ENCODE data around the gene C8G. TPM values are rescaled to one million over a fixed set of nuclear protein-coding genes. Genes with fewer than 3 reads are reported as not detected.

C8G gene
- total RNA-seq, 1 experiment from 2014 or later, result 0.85 TPM

DNA sequence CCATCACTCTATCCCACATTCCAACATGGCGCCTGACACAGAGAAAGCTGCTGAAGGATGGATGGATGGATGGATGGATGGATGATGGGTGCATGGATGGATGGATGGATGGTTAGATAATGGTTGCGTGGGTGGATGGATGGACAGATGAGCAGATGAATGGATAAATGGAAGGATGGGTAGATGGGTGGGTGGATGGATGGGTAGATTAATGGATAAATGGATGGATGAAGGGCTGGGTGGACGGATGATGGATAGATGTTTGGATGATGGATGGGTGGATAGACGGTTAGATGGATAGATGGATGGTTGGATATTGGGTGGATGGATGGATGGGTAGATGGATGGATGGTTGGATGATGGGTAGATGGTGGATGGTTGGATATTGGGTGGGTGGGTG is 11.6 kb downstream of the C8G start:
- ATAC-seq (no peak), DNase-seq (ENCODE audit: low spot score) (no peak)
- Mint-ChIP-seq H3K36me3 (no peaks in the 10 kb centered on the region), H3K27ac (no peak overlapping the region), H3K9me3 (peaks cover 9% of the 10 kb centered on the region), H3K27me3 (ENCODE audit: low read depth) (no peaks in the 10 kb centered on the region), H3K4me3 (no peak overlapping the region), H3K4me1 (no peaks in the 10 kb centered on the region)
- TF ChIP-seq SOX15 (CRISPR knock-in tag; IDR thresholded peaks at IDR 0.05) (no peak), SMAD4 (CRISPR knock-in tag; IDR thresholded peaks at IDR 0.05) (no peak), NFYB (CRISPR knock-in tag; conservative IDR thresholded peaks at IDR 0.05; ENCODE audit: low read depth) (no peak), ELF4 (CRISPR knock-in tag; IDR thresholded peaks at IDR 0.05; ENCODE audit: low read depth) (no peak), ZNF396 (CRISPR knock-in tag; IDR thresholded peaks at IDR 0.05; ENCODE audit: borderline replicate concordance) (no peak), ZNF423 (CRISPR knock-in tag; IDR thresholded peaks at IDR 0.05) (no peak), ZBTB21 (CRISPR knock-in tag; IDR thresholded peaks at IDR 0.05; ENCODE audit: borderline replicate concordance) (no peak), NR3C1 (CRISPR knock-in tag; conservative IDR thresholded peaks at IDR 0.05; ENCODE audit: low read depth) (no peak), NR2C2 (CRISPR knock-in tag; IDR thresholded peaks at IDR 0.05) (no peak), ZNF416 (CRISPR knock-in tag; IDR thresholded peaks at IDR 0.05) (no peak), ZNF232 (CRISPR knock-in tag; IDR thresholded peaks at IDR 0.05) (no peak), TCF7 (CRISPR knock-in tag; IDR thresholded peaks at IDR 0.05; ENCODE audit: low read depth) (no peak)
- TF ChIP-seq, protein P1, sequence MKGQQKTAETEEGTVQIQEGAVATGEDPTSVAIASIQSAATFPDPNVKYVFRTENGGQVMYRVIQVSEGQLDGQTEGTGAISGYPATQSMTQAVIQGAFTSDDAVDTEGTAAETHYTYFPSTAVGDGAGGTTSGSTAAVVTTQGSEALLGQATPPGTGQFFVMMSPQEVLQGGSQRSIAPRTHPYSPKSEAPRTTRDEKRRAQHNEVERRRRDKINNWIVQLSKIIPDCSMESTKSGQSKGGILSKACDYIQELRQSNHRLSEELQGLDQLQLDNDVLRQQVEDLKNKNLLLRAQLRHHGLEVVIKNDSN (CRISPR knock-in tag; IDR thresholded peaks at IDR 0.05), result no peak
- TF ChIP-seq, protein P2, sequence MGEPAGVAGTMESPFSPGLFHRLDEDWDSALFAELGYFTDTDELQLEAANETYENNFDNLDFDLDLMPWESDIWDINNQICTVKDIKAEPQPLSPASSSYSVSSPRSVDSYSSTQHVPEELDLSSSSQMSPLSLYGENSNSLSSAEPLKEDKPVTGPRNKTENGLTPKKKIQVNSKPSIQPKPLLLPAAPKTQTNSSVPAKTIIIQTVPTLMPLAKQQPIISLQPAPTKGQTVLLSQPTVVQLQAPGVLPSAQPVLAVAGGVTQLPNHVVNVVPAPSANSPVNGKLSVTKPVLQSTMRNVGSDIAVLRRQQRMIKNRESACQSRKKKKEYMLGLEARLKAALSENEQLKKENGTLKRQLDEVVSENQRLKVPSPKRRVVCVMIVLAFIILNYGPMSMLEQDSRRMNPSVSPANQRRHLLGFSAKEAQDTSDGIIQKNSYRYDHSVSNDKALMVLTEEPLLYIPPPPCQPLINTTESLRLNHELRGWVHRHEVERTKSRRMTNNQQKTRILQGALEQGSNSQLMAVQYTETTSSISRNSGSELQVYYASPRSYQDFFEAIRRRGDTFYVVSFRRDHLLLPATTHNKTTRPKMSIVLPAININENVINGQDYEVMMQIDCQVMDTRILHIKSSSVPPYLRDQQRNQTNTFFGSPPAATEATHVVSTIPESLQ (CRISPR knock-in tag; IDR thresholded peaks at IDR 0.05), result no peak
- TF ChIP-seq, protein P3, sequence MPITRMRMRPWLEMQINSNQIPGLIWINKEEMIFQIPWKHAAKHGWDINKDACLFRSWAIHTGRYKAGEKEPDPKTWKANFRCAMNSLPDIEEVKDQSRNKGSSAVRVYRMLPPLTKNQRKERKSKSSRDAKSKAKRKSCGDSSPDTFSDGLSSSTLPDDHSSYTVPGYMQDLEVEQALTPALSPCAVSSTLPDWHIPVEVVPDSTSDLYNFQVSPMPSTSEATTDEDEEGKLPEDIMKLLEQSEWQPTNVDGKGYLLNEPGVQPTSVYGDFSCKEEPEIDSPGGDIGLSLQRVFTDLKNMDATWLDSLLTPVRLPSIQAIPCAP (CRISPR knock-in tag; IDR thresholded peaks at IDR 0.05), result no peak
- TF ChIP-seq, protein P4, sequence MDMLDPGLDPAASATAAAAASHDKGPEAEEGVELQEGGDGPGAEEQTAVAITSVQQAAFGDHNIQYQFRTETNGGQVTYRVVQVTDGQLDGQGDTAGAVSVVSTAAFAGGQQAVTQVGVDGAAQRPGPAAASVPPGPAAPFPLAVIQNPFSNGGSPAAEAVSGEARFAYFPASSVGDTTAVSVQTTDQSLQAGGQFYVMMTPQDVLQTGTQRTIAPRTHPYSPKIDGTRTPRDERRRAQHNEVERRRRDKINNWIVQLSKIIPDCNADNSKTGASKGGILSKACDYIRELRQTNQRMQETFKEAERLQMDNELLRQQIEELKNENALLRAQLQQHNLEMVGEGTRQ (CRISPR knock-in tag; IDR thresholded peaks at IDR 0.05), result no peak
- TF ChIP-seq, protein P5, sequence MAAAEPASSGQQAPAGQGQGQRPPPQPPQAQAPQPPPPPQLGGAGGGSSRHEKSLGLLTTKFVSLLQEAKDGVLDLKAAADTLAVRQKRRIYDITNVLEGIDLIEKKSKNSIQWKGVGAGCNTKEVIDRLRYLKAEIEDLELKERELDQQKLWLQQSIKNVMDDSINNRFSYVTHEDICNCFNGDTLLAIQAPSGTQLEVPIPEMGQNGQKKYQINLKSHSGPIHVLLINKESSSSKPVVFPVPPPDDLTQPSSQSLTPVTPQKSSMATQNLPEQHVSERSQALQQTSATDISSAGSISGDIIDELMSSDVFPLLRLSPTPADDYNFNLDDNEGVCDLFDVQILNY (CRISPR knock-in tag; IDR thresholded peaks at IDR 0.05), result no peak
- TF ChIP-seq, protein P6, sequence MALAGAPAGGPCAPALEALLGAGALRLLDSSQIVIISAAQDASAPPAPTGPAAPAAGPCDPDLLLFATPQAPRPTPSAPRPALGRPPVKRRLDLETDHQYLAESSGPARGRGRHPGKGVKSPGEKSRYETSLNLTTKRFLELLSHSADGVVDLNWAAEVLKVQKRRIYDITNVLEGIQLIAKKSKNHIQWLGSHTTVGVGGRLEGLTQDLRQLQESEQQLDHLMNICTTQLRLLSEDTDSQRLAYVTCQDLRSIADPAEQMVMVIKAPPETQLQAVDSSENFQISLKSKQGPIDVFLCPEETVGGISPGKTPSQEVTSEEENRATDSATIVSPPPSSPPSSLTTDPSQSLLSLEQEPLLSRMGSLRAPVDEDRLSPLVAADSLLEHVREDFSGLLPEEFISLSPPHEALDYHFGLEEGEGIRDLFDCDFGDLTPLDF (CRISPR knock-in tag; IDR thresholded peaks at IDR 0.05), result no peak
- TF ChIP-seq, protein P7, sequence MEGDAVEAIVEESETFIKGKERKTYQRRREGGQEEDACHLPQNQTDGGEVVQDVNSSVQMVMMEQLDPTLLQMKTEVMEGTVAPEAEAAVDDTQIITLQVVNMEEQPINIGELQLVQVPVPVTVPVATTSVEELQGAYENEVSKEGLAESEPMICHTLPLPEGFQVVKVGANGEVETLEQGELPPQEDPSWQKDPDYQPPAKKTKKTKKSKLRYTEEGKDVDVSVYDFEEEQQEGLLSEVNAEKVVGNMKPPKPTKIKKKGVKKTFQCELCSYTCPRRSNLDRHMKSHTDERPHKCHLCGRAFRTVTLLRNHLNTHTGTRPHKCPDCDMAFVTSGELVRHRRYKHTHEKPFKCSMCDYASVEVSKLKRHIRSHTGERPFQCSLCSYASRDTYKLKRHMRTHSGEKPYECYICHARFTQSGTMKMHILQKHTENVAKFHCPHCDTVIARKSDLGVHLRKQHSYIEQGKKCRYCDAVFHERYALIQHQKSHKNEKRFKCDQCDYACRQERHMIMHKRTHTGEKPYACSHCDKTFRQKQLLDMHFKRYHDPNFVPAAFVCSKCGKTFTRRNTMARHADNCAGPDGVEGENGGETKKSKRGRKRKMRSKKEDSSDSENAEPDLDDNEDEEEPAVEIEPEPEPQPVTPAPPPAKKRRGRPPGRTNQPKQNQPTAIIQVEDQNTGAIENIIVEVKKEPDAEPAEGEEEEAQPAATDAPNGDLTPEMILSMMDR (IDR thresholded peaks at IDR 0.05), result no peak
- TF ChIP-seq, protein P8, sequence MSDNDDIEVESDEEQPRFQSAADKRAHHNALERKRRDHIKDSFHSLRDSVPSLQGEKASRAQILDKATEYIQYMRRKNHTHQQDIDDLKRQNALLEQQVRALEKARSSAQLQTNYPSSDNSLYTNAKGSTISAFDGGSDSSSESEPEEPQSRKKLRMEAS (CRISPR knock-in tag; IDR thresholded peaks at IDR 0.05), result no peak
- POLR2A ChIA-PET, result no interaction called here
- CTCF ChIA-PET, result no interaction called here

All from WTC11 (cell line).